ENCODE results near the gene LSP1.

DNA sequence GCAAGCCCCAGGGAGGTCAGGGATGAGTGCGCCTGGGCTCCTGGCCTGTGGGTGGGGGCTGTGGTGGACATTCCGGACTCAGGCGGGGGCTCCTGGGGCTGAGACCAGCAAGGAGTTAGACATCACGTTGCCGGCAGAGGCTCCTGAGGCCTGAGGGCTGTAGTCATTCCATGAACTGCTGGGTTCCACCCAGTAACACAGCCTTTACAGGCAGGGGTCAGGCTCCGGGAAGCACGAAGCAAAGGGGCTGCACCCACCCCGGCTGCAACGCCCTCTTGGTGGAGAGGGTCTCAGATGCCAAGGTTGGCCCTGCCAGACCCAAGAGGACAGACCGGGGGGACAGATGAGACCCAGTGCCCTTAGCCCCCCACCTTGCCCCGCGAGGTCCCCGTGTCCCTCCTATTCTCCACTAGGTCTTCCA, 75.6 kb downstream of the LSP1 start:
- TF ChIP-seq, protein P1, sequence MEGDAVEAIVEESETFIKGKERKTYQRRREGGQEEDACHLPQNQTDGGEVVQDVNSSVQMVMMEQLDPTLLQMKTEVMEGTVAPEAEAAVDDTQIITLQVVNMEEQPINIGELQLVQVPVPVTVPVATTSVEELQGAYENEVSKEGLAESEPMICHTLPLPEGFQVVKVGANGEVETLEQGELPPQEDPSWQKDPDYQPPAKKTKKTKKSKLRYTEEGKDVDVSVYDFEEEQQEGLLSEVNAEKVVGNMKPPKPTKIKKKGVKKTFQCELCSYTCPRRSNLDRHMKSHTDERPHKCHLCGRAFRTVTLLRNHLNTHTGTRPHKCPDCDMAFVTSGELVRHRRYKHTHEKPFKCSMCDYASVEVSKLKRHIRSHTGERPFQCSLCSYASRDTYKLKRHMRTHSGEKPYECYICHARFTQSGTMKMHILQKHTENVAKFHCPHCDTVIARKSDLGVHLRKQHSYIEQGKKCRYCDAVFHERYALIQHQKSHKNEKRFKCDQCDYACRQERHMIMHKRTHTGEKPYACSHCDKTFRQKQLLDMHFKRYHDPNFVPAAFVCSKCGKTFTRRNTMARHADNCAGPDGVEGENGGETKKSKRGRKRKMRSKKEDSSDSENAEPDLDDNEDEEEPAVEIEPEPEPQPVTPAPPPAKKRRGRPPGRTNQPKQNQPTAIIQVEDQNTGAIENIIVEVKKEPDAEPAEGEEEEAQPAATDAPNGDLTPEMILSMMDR (IDR thresholded peaks at IDR 0.05; ENCODE audit: low read length), result no peak
- no peak for TF ChIP-seq EZH2 (optimal IDR thresholded peaks at IDR 0.05; ENCODE audit: low read depth, low read length)

Data from MM.1S (cell line).